Measurements from ENCODE around the gene CALM1.

Gene CALM1

GRCh38 chr14:90398315-90398839 is 1.5 kb downstream of the CALM1 start:
- no peak for TF ChIP-seq EZH2 (IDR thresholded peaks at IDR 0.05; ENCODE audit: borderline replicate concordance, low read length)
- no peak for TF ChIP-seq CTCF (IDR thresholded peaks at IDR 0.05; ENCODE audit: low read length)
- H3K79me2 ChIP-seq (ENCODE audit: insufficient read depth, low read length): peaks cover 23% of the 10 kb centered on the region
- H3K36me3 ChIP-seq (ENCODE audit: insufficient read depth, low read length): peaks cover 37% of the 10 kb centered on the region
- H3K9ac ChIP-seq (ENCODE audit: low read length): peak overlapping the region; percentile 81
- H3K27me3 ChIP-seq (ENCODE audit: insufficient read depth, low read length): no peaks in the 10 kb centered on the region
- H3K4me2 ChIP-seq (ENCODE audit: low read length): peak overlapping the region; percentile 100
- H3K9me3 ChIP-seq (ENCODE audit: low read length): no peaks in the 10 kb centered on the region
- peaks cover 2% of the 10 kb centered on the region; the same call in 1 of the 2 replicates for H4K20me1 ChIP-seq (ENCODE audit: insufficient read depth, low read length)
- peak overlapping the region; percentile 74 for H3K4me3 ChIP-seq (ENCODE audit: low read depth, low read length, poor library complexity, severe bottlenecking)
- H3K9me2 ChIP-seq (ENCODE audit: low read depth, low read length): no peaks in the 10 kb centered on the region
- peak overlapping the region; percentile 83 for H3K27ac ChIP-seq (ENCODE audit: low read depth, low read length, poor library complexity, severe bottlenecking)
- no peak overlapping the region for H2AFZ ChIP-seq (ENCODE audit: low read length)
- peaks cover 24% of the 10 kb centered on the region for H3K4me1 ChIP-seq (ENCODE audit: insufficient read depth, low read length, severe bottlenecking)
- H3F3A ChIP-seq (ENCODE audit: insufficient read depth, low read length): no peaks in the 10 kb centered on the region

GRCh38 chr14:90398841-90399540 is 2.2 kb downstream of the CALM1 start:
- Histone ChIP-seq H3K27me3 (ENCODE audit: insufficient read depth, low read length) (no peaks in the 10 kb centered on the region), H3K4me1 (ENCODE audit: insufficient read depth, low read length, severe bottlenecking) (peaks cover 24% of the 10 kb centered on the region), H2AFZ (ENCODE audit: low read length) (no peak overlapping the region), H3K4me3 (ENCODE audit: low read depth, low read length, poor library complexity, severe bottlenecking) (peak overlapping the region; percentile 74), H3K79me2 (ENCODE audit: insufficient read depth, low read length) (peaks cover 23% of the 10 kb centered on the region), H3K36me3 (ENCODE audit: insufficient read depth, low read length) (peaks cover 43% of the 10 kb centered on the region), H3K9me3 (ENCODE audit: low read length) (no peaks in the 10 kb centered on the region), H3F3A (ENCODE audit: insufficient read depth, low read length) (no peaks in the 10 kb centered on the region), H3K9me2 (ENCODE audit: low read depth, low read length) (no peaks in the 10 kb centered on the region), H3K9ac (ENCODE audit: low read length) (peak overlapping the region; percentile 81), H3K4me2 (ENCODE audit: low read length) (peak overlapping the region; percentile 100), H4K20me1 (ENCODE audit: insufficient read depth, low read length) (peaks cover 2% of the 10 kb centered on the region; the same call in 1 of the 2 replicates), H3K27ac (ENCODE audit: low read depth, low read length, poor library complexity, severe bottlenecking) (peak overlapping the region; percentile 83)
- no peak for TF ChIP-seq EZH2 (IDR thresholded peaks at IDR 0.05; ENCODE audit: borderline replicate concordance, low read length)
- no peak for TF ChIP-seq CTCF (IDR thresholded peaks at IDR 0.05; ENCODE audit: low read length)

GRCh38 chr14:90399541-90400444 is 3.0 kb downstream of the CALM1 start:
- Histone ChIP-seq H3K36me3 (ENCODE audit: insufficient read depth, low read length) (peaks cover 51% of the 10 kb centered on the region), H3K9me2 (ENCODE audit: low read depth, low read length) (no peaks in the 10 kb centered on the region), H3K9ac (ENCODE audit: low read length) (peak overlapping the region; percentile 46; the same call in 1 of the 2 replicates), H3K27me3 (ENCODE audit: insufficient read depth, low read length) (no peaks in the 10 kb centered on the region), H4K20me1 (ENCODE audit: insufficient read depth, low read length) (peaks cover 2% of the 10 kb centered on the region; the same call in 1 of the 2 replicates), H3K9me3 (ENCODE audit: low read length) (no peaks in the 10 kb centered on the region), H3K79me2 (ENCODE audit: insufficient read depth, low read length) (peaks cover 23% of the 10 kb centered on the region), H2AFZ (ENCODE audit: low read length) (no peak overlapping the region), H3F3A (ENCODE audit: insufficient read depth, low read length) (no peaks in the 10 kb centered on the region), H3K4me2 (ENCODE audit: low read length) (peak overlapping the region; percentile 100), H3K4me1 (ENCODE audit: insufficient read depth, low read length, severe bottlenecking) (peaks cover 24% of the 10 kb centered on the region), H3K27ac (ENCODE audit: low read depth, low read length, poor library complexity, severe bottlenecking) (no peak overlapping the region), H3K4me3 (ENCODE audit: low read depth, low read length, poor library complexity, severe bottlenecking) (peak overlapping the region; percentile 74)
- TF ChIP-seq EZH2 (IDR thresholded peaks at IDR 0.05; ENCODE audit: borderline replicate concordance, low read length) (no peak), CTCF (IDR thresholded peaks at IDR 0.05; ENCODE audit: low read length) (peak; percentile 100)
